Panc1 (cell line): Measurements from ENCODE around the gene UBE2O.

ENCODE experiments used
- CTCF ChIP-seq: fragments of 450-650 bp; IDR thresholded peaks from 2 replicates; pipeline ENCODE4 v1.5.1; 2017; ENCODE audit warnings: mild to moderate bottlenecking
- POLR2AphosphoS5 ChIP-seq: IDR thresholded peaks from 2 replicates; pipeline ENCODE4 v1.6.1; 2012; ENCODE audit warnings: mild to moderate bottlenecking, low read depth, low read length, moderate library complexity
- REST ChIP-seq, 2 experiments: IDR thresholded peaks; 2 replicates each; pipeline ENCODE4 v1.6.1; 2011 to 2012; ENCODE audit warnings: low read depth in 2 of 2, control low read depth in 1 of 2, low read length in 1 of 2, mild to moderate bottlenecking in 1 of 2, moderate library complexity in 1 of 2; ENCODE audit not compliant: insufficient read depth in 1 of 2

DNA sequence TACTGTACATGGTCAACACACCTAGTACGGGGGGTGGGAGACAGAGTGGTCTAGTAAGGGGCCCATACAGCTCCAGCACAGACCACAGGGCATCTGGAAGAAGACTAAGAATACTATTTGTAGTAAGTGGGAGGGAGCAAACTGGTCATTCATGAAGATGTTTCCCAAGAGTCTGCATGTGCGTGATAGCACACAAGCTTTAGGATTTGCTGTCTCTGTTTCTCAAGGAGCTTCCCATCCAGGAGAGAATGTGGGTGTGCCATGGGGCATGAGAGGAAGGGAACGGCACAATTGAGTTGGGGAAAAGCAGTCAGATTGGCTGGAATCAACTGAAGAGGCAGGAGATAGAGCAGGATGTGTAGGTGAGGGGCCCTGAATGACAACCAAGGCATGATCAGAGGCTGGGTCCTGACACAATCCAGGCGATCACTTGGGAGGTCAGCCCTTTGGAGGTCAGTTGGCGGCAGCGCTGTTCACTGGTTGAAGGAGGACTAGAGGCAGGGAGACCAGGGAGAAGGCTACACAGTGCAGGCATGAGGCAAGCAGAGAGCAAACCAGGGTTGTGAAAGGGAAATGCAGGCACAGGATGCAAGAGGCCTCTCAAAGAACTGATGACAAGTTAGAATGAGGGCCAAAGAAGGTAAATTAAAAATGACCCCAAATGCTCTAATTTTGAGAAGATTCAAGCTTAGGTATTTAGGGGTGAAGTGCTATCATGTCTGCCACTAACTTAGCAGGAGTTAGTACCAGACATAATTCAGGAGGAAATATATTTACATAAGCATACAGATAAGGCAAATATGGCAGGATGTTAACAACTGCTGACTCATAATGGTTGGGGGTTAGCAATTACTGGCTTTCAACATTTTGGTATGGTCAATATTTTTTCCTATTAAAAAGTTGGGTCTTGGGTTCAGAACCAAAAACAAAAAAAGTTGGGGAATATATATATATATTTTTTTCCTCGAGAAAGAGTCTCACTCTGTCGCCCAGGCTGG is 10.3 kb downstream of the UBE2O start:
- TF ChIP-seq CTCF, result no peak
- no peak for TF ChIP-seq REST (IDR thresholded peaks at IDR 0.05; ENCODE audit: insufficient read depth in 1 of 2, low read depth in 2 of 2, low read length in 1 of 2)
- no peak for TF ChIP-seq POLR2AphosphoS5
